ENCODE data around the gene CTNND1.

GRCh38 chr11:57775491-57775890, 13.9 kb downstream of the CTNND1 start:
- TF ChIP-seq TAF1 (IDR thresholded peaks at IDR 0.05; ENCODE audit: borderline replicate concordance, insufficient read depth, low read length) (no peak), SIN3A (IDR thresholded peaks at IDR 0.05; ENCODE audit: borderline replicate concordance, insufficient read depth, low read length) (no peak), POLR2AphosphoS5 (IDR thresholded peaks at IDR 0.05; ENCODE audit: low read depth, low read length) (no peak), FOXP2 (optimal IDR thresholded peaks at IDR 0.05; ENCODE audit: borderline replicate concordance, extremely low read depth, extremely low read length, insufficient read depth) (no peak)
- TF ChIP-seq, protein P1, sequence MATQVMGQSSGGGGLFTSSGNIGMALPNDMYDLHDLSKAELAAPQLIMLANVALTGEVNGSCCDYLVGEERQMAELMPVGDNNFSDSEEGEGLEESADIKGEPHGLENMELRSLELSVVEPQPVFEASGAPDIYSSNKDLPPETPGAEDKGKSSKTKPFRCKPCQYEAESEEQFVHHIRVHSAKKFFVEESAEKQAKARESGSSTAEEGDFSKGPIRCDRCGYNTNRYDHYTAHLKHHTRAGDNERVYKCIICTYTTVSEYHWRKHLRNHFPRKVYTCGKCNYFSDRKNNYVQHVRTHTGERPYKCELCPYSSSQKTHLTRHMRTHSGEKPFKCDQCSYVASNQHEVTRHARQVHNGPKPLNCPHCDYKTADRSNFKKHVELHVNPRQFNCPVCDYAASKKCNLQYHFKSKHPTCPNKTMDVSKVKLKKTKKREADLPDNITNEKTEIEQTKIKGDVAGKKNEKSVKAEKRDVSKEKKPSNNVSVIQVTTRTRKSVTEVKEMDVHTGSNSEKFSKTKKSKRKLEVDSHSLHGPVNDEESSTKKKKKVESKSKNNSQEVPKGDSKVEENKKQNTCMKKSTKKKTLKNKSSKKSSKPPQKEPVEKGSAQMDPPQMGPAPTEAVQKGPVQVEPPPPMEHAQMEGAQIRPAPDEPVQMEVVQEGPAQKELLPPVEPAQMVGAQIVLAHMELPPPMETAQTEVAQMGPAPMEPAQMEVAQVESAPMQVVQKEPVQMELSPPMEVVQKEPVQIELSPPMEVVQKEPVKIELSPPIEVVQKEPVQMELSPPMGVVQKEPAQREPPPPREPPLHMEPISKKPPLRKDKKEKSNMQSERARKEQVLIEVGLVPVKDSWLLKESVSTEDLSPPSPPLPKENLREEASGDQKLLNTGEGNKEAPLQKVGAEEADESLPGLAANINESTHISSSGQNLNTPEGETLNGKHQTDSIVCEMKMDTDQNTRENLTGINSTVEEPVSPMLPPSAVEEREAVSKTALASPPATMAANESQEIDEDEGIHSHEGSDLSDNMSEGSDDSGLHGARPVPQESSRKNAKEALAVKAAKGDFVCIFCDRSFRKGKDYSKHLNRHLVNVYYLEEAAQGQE (IDR thresholded peaks at IDR 0.05; ENCODE audit: insufficient read depth in 1 of 2, low read depth in 2 of 2, low read length in 2 of 2) = peak in 1 of 2 experiments; percentile 44; a peak in 1 of 4 replicates

Measured in PFSK-1 (cell line).